ENCODE measurements around the gene CXCR5.

DNA sequence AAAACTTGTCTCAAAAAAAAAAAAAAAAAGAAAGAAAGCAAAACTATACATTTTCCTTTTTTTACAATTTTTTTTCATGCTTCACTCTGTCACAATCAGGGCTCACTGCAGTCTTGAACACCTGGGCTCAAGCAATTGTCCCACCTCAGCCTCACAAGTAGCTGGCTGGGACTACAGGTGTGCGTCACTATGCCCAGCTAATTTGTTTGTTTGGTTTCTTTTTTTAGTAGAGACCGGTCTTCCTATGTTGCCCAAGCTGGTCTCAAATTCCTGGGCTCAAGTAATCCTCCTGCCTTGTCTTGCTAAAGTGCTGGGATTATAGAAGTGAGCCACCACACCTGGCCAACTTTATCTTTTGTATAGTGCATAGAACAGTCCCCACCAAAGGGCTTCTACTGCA is 15.0 kb upstream of the CXCR5 start:
- TF ChIP-seq EZH2 (IDR thresholded peaks at IDR 0.05; ENCODE audit: low read length) (no peak), CTCF (optimal IDR thresholded peaks at IDR 0.05 in 1 of 3, IDR thresholded peaks at IDR 0.05 in 1 of 3, conservative IDR thresholded peaks at IDR 0.05 in 1 of 3; ENCODE audit: extremely low read depth in 1 of 3, insufficient read depth in 2 of 3, low read length in 3 of 3) (no peak)

Measured in keratinocyte (primary cell).